GM21390 (cell line): ENCODE measurements around the gene SFPQ.
"Not testable (repeated sequence)": the region's sequence is repeated elsewhere in the genome, so short reads cannot be mapped to it uniquely, and the experiment has no call there.

Experiments used
- ATAC-seq: cut with Tn5 transposase; IDR thresholded peaks from one replicate; pipeline ENCODE4 v1.9.1; 2021; ENCODE audit not compliant: unreplicated experiment

SFPQ gene

DNA sequence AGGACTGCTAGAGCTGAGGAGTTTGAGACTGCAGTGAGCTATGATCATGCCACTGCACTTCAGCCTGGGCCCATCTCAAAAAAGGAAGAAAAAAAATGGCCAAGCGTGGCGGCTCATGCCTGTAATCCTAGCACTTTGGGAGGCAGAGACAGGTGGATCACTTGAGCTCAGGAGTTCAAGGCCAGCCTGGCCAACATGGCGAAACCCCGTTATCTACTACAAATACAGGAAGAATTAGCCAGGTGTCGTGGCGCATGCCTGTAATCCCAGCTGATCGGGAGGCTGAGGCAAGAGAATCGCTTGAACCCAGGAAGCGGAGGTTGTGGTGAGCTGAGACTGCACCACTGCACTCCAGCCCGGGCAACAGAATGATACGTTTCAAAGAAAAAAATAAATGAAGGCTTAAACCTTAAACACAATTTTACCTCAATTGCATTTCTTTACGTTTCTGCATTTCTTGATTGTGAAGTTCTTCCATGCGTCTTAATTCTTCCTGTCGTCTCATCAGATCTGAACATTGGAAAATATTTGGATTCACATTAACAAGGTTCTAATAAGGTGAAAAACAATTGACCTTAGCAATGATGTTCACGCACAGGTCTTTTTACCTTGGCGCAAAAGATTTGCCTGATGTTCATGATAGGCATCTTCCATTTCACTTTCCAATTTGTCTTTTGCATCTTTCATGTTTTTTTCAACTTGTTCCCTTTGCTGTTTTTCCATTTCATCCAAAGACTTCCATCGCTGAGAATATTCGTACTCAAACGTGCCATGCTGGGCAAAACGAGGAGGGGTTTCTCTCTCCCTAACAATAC is 4.2 kb downstream of the SFPQ start:
- ATAC-seq, result no peak

DNA sequence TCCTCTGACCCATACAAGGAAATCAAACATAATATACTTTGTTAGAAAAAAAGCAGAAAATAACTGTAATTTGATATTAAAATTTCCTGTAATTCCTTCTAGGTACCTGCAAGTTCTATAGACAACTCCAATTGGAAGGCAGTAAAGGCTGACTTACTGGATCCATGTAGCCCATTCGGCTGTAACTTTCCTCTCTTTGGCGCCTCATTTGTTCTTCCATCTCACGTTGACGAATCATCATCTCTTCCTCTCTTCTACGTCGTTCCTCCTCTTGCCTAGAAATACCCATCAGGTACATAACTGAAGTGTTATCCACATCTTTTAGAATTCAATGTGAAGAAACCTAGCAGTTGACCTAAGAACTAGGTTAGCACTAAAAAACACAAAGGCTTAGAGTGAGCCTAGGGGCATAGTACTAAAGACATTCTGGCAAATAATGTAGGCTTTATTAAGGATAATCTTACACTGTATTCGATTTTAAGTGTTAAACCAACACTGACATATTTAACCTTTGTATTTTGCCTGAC is 5.1 kb downstream of the SFPQ start:
- ATAC-seq, result no peak

- no peak for ATAC-seq
These were observed 6.7 kb downstream of the SFPQ start for GRCh38 chr1:35186239-35186638.

DNA sequence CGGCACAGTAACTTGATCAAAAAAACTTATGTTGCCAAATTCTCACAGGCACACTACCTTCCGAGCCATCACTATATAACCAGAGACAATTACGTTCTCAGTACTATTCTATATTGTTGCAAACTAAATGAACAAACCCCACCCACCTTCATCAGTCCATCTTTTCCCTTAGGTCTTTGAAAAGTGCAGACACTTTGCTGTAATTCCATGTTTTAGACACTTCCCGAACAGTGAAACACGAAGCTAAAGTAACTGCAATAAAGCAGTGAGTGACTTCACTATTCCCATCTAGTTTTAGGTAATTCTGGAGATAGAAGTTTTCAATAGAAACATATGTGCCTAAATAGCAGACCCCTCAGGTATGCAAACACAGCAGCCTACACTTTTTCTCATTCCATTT is 7.7 kb downstream of the SFPQ start:
- ATAC-seq, result no peak

GRCh38 chr1:35184495-35185199 is 8.3 kb downstream of the SFPQ start:
- no peak for ATAC-seq

DNA sequence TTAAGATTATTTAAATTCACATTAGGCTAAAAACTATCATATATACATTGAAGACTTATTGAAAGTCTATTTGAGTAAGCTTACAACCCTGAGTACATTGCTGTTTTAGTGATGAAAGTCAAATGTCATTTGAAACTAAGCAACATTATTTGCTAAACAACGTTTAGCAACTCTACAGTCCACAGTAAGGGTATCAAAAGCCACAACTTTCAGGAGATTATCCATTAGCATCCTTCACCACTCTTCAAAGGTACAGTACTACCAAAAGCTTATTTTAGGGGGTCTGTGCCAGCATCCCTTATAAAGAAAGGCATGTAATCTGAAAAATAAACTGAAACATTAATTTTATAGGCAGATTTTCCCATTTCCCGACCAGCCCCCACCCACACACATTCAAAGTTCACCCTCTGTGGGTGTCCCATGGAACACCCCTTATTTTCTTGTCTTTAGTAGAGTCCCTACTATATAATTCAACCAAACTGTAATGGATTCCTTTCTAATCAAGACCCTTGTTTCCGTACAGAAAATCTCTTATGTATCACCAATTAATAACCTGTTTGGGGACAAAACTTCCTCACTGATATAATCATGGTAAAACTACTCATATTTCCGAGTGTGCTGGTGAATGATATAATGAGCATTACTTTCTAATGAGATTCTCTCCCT is 11.0 kb downstream of the SFPQ start:
- ATAC-seq, result no peak

GRCh38 chr1:35180776-35181374 is 12.1 kb downstream of the SFPQ start:
- ATAC-seq, result no peak

GRCh38 chr1:35179908-35180307 is 13.0 kb downstream of the SFPQ start:
- ATAC-seq, result no peak

GRCh38 chr1:35178874-35179380 is 14.0 kb downstream of the SFPQ start:
- ATAC-seq, result no peak

GRCh38 chr1:35178295-35178695 is 14.7 kb downstream of the SFPQ start:
- ATAC-seq, result no peak

DNA sequence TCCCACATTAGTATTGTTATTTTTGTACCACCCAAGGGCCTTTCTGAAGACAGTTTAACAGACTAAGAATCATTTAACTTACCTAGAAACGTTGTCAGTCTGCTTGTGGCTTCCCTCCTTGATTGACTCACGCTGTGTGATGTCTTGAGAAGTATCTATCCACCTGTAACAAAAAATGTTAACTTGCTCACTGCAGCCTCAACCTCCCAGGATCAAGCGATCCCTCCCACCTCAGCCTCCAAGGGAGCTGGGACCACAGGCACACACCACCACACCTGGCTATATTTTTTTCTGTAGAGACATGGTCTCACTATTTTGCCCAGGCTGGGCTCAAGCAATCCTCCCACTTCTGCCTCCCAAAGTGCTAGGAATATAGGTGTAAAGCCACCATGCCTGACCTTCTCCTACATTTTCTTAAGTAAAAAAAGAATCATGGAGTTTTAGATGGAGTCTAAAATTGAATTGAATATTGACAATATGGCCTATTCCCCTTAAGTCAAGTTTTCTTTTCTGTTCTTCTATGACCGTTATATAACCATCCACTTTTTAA is 15.6 kb downstream of the SFPQ start:
- ATAC-seq, result no peak

- ATAC-seq, result no peak
These were observed 17.3 kb downstream of the SFPQ start for GRCh38 chr1:35175602-35176001.

- no peak for ATAC-seq
These were observed 17.8 kb downstream of the SFPQ start for GRCh38 chr1:35175098-35175576.

- no peak for ATAC-seq
These were observed 18.9 kb downstream of the SFPQ start for GRCh38 chr1:35173909-35174540.

DNA sequence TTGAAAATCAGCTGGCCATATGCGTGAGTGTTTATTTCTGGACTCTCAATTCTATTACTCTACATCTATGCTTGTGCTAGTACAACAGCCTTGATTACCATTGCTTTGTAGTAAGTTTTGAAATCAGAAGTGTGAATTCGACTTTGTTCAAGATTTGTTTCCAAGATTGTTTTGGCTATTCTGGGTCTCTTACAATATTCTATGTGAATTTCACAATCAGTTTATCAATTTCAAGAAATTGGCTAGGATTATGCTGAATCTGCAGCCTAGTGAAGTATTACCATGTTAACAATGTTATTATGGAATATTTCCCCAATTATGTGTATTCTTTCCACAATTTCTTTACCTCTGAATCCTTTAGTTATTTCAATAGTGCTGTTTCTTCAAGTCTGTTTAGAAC is 19.5 kb downstream of the SFPQ start:
- no peak for ATAC-seq

DNA sequence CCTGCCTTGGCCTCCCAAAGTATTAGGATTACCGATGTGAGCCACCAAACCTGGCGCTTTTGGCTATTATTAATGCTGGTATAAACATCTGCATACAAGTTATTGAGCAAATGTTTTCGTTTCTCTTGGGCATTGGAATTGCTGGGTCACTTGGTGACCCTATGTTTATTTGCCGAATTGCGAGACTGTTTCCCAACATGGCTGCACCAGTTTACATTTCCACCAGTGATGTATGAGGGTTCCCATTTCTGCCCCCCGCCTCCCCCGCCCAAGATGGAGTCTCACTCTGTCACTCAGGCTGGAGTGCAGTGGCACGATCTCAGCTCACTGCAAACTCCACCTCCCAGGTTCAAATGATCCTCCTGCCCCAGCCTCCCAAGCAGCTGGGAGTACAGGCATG is 20.9 kb downstream of the SFPQ start:
- ATAC-seq, result no peak

DNA sequence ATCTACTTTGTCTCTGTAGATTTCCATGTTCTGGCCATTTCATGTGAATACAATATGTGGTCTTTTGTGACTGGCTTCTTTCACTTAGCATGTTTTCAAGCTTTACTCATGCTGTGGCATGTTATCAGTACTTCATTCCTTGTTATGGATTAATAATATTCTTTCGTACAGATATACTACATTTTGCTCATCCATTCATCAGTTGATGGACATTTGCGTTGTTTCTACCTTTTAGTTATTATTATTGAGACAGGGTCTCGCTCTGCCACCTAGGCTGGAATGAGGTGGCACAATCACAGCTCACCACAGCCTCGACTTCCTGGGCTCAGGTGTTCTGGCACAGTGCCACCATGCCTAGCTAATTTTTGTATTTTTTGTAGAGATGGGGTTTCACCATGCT is 21.4 kb downstream of the SFPQ start:
- ATAC-seq, result no peak

DNA sequence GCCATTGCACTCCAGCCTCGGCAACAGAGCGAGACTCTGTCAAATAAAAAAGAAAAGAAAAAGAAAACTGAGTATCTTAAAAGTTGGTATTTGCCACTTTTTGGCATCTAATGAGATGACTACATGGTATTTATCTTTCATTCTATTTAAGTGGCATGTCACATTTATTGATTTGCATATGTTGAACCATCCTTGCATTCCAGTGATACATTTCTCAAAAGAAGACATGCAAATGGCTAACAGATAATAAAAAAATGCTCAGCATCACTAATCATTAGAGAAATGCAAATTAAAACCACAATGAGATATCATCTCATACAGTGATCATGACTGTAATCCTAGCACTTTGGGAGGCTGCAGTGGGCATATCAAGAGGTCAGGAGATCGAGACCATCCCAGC is 28.1 kb downstream of the SFPQ start:
- ATAC-seq, result no peak

GRCh38 chr1:35151220-35151619 is 41.7 kb downstream of the SFPQ start:
- no peak for ATAC-seq

DNA sequence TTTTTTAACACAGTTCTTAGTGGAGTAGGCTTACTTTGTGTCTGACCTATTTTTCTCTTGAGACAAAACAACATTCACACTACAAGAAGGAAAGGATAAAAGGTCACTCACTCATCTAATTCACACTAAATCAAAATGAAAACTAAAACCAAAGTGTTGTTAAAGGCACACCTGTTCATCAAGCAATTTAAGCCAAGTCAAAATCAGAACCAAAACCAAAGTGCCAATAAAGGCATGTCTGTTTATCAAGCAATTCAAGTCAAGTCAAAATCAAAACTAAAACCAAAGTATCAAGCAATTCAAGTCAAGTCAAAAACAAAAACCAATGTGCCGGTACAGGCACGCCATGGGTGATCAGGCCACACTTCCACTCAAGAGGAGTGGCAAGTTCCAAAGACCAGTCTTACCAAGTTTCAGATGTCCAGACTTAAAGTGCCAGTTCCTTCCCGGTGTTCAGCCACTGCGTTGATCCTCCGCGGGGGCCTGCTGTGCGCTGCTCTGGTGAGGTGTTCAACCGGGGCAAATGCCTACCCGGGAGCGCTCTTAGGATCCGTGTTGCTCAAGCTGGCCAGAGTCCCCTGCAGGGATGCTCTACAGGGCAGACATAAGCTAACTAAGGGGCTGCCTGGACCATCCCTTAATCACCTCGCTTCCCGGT is 46.9 kb downstream of the SFPQ start:
- ATAC-seq, result not testable (repeated sequence)
